T-helper 1 cell treated with Interleukin-12 subunit alpha and Interleukin-12 subunit beta and Interleukin-4 antibody, amounts not matched to agents 30 μg/mL and 1 μg/mL, for 36 hours (primary cell): ENCODE data around the gene GSS.

Source experiments
- H3K27ac Mint-ChIP-seq: one replicate; pipeline ENCODE4 v1.8.0; 2021; ENCODE audit warnings: mild to moderate bottlenecking, mixed read lengths
- H3K27me3 Mint-ChIP-seq: one replicate; pipeline ENCODE4 v1.8.0; 2021; ENCODE audit warnings: low read depth, mixed read lengths
- H3K36me3 Mint-ChIP-seq: one replicate; pipeline ENCODE4 v1.8.0; 2021; ENCODE audit warnings: low read depth, mixed read lengths
- H3K4me1 Mint-ChIP-seq: one replicate; pipeline ENCODE4 v1.8.0; 2021; ENCODE audit warnings: low read depth, mixed read lengths
- H3K4me3 Mint-ChIP-seq: one replicate; pipeline ENCODE4 v1.8.0; 2021; ENCODE audit warnings: mild to moderate bottlenecking, moderate library complexity, mixed read lengths
- H3K9me3 Mint-ChIP-seq: one replicate; pipeline ENCODE4 v1.8.0; 2021; ENCODE audit warnings: mixed read lengths

Gene GSS

GRCh38 chr20:34986311-34987287, 31.0 kb upstream of the GSS start:
- Mint-ChIP-seq H3K36me3 (peaks cover 3% of the 10 kb centered on the region), H3K9me3 (no peaks in the 10 kb centered on the region), H3K27me3 (peaks cover 7% of the 10 kb centered on the region)

GRCh38 chr20:34985461-34986310, 30.1 kb upstream of the GSS start:
- H3K27me3 Mint-ChIP-seq: peaks cover 7% of the 10 kb centered on the region
- H3K4me3 Mint-ChIP-seq: no peak overlapping the region
- H3K36me3 Mint-ChIP-seq: peaks cover 3% of the 10 kb centered on the region
- no peaks in the 10 kb centered on the region for H3K9me3 Mint-ChIP-seq
- H3K4me1 Mint-ChIP-seq: peaks cover 4% of the 10 kb centered on the region
- no peak overlapping the region for H3K27ac Mint-ChIP-seq

More at GRCh38 chr20:34986311-34987287, 31.0 kb upstream of the GSS start:
- Mint-ChIP-seq H3K27ac (no peak overlapping the region), H3K4me3 (no peak overlapping the region), H3K4me1 (peaks cover 4% of the 10 kb centered on the region)

GRCh38 chr20:34984756-34985261, 29.2 kb upstream of the GSS start:
- Mint-ChIP-seq H3K9me3 (no peaks in the 10 kb centered on the region), H3K4me1 (peaks cover 4% of the 10 kb centered on the region), H3K36me3 (peaks cover 3% of the 10 kb centered on the region), H3K27me3 (peaks cover 7% of the 10 kb centered on the region), H3K4me3 (no peak overlapping the region), H3K27ac (no peak overlapping the region)

DNA sequence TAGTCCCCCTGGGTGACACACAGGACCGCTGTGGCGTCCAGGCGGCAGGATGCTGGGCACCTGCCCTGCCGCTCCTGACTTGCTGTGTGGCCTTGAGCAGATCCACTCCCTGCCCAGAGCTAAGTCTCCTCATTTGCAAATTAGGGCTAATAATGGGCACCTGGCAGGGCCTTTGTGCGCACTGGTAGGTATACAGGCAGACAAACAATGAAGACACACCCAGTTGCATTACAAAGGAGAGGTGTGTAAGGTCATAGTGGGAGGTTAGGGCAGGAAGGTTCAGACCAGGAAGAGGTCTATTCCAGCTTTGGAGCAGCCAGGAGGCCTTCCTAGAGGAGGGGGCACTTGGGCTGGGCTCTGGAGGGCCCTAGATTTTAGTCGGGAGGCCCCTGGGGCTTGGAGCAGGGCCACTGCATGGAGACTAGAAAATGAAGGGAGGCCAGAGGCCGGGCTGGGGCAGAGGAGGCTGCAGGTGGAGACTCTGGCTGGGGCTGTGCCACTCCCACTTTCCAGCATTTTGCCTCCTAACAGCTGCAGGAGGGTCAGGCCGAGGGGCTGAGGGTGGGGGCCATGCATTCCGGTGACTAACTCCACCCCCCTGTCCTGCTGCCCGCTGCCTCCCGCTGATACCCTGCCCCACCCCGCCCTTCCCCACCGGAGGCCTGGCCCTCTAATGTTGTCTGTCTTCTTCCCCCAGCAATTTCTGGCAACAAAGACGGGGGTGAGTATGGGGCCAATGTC, 28.6 kb upstream of the GSS start:
- H3K27ac Mint-ChIP-seq: no peak overlapping the region
- H3K27me3 Mint-ChIP-seq: peaks cover 7% of the 10 kb centered on the region
- H3K9me3 Mint-ChIP-seq: no peaks in the 10 kb centered on the region
- H3K36me3 Mint-ChIP-seq: peaks cover under 1% of the 10 kb centered on the region
- H3K4me1 Mint-ChIP-seq: peaks cover 4% of the 10 kb centered on the region
- H3K4me3 Mint-ChIP-seq: no peak overlapping the region

DNA sequence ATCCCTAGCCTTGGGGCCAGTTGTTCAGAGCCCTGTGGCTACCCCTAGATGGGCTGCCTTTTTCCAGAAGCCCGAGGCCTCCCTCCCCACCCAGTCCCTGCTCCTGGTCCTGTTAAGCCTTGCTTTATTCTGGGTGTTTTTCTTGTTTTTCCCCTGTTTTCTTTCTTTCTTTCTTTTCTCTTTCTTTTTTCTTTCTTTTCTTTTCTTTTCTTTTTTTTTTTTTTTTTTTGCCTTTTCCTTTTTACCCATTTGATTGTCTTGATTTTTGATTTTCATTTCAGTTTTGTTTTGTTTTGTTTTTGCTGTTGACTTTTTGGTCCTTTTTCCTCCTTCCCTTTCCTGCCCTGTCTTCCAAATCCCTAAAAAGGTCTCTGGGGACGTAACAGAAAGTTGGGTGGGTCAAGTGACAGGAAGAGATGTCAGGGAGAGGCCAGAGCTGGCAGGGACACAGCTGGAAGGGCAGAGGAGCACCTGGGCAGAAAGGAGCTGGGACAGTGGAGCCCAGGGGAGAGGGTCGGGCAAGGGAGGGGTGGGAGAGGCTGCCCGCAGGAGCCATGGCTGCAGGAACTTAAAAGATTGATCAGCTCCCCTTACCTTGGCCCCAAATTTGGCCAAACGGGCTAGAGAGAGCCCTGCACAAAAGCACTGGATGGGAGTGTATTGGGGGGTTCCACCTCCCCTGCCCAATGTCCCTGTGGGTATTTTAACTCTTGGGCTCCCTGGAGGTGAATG, 27.6 kb upstream of the GSS start:
- peaks cover 7% of the 10 kb centered on the region for H3K27me3 Mint-ChIP-seq
- H3K4me3 Mint-ChIP-seq: no peak overlapping the region
- peak overlapping the region; percentile 49 for H3K27ac Mint-ChIP-seq
- H3K4me1 Mint-ChIP-seq: peaks cover 4% of the 10 kb centered on the region
- no peaks in the 10 kb centered on the region for H3K36me3 Mint-ChIP-seq
- no peaks in the 10 kb centered on the region for H3K9me3 Mint-ChIP-seq

GRCh38 chr20:34982270-34983088, 26.9 kb upstream of the GSS start:
- H3K9me3 Mint-ChIP-seq: no peaks in the 10 kb centered on the region
- no peaks in the 10 kb centered on the region for H3K36me3 Mint-ChIP-seq
- no peak overlapping the region for H3K27ac Mint-ChIP-seq
- H3K27me3 Mint-ChIP-seq: peaks cover 7% of the 10 kb centered on the region
- H3K4me3 Mint-ChIP-seq: no peak overlapping the region
- peaks cover 4% of the 10 kb centered on the region for H3K4me1 Mint-ChIP-seq

- H3K4me1 Mint-ChIP-seq: peaks cover 4% of the 10 kb centered on the region
- H3K36me3 Mint-ChIP-seq: no peaks in the 10 kb centered on the region
- H3K27me3 Mint-ChIP-seq: peaks cover 7% of the 10 kb centered on the region
- H3K27ac Mint-ChIP-seq: no peak overlapping the region
- no peak overlapping the region for H3K4me3 Mint-ChIP-seq
- no peaks in the 10 kb centered on the region for H3K9me3 Mint-ChIP-seq
These were observed 25.1 kb upstream of the GSS start for GRCh38 chr20:34980543-34981233.

GRCh38 chr20:34979366-34980153, 24.0 kb upstream of the GSS start:
- Mint-ChIP-seq H3K9me3 (no peaks in the 10 kb centered on the region), H3K27me3 (peaks cover 7% of the 10 kb centered on the region), H3K36me3 (no peaks in the 10 kb centered on the region), H3K4me1 (peaks cover 2% of the 10 kb centered on the region), H3K27ac (no peak overlapping the region), H3K4me3 (no peak overlapping the region)

GRCh38 chr20:34978092-34978744, 22.6 kb upstream of the GSS start:
- Mint-ChIP-seq H3K36me3 (no peaks in the 10 kb centered on the region), H3K4me3 (no peak overlapping the region), H3K9me3 (no peaks in the 10 kb centered on the region), H3K4me1 (peaks cover under 1% of the 10 kb centered on the region), H3K27me3 (peaks cover 5% of the 10 kb centered on the region), H3K27ac (no peak overlapping the region)

GRCh38 chr20:34977365-34978091, 21.9 kb upstream of the GSS start:
- no peak overlapping the region for H3K27ac Mint-ChIP-seq
- H3K9me3 Mint-ChIP-seq: no peaks in the 10 kb centered on the region
- H3K36me3 Mint-ChIP-seq: no peaks in the 10 kb centered on the region
- H3K4me1 Mint-ChIP-seq: no peaks in the 10 kb centered on the region
- peaks cover 3% of the 10 kb centered on the region for H3K27me3 Mint-ChIP-seq
- no peak overlapping the region for H3K4me3 Mint-ChIP-seq

DNA sequence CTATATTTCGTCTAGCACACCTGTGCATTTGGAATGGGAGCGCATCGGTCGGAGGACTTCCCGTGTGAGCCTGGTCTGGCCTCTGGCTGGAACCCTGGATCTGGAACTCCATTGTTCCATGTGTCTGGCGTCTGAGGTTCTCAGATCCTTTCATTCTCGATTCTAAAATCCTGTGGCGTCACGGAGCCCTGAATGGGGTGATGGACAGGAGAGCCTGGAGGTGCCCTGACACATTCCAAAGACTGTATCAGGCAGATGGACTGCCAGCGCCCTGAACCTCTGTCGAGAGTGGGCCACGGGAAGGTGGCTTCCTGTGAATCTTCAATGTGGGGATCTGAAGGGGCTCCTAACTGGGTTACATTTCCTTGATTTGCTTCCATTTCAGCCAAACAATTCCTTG, 20.7 kb upstream of the GSS start:
- H3K4me1 Mint-ChIP-seq: no peaks in the 10 kb centered on the region
- no peaks in the 10 kb centered on the region for H3K9me3 Mint-ChIP-seq
- H3K27ac Mint-ChIP-seq: no peak overlapping the region
- no peak overlapping the region for H3K4me3 Mint-ChIP-seq
- H3K27me3 Mint-ChIP-seq: peaks cover 3% of the 10 kb centered on the region
- H3K36me3 Mint-ChIP-seq: no peaks in the 10 kb centered on the region
